Activated CD4-positive, alpha-beta T cell treated with anti-CD3 and anti-CD28 coated beads, Interleukin-2, amount 10 ng/mL, durations not matched to agents 7 days and 5 days (primary cell): Measurements from ENCODE around the gene DRD2. TPM values are rescaled to one million over a fixed set of nuclear protein-coding genes. Genes with fewer than 3 reads are reported as not detected.

Source experiments
- CTCF ChIA-PET: fragments of 350-600 bp; sonication (Branson Sonifier 250); formaldehyde crosslinking; loops from one replicate; lab custom pipeline; 2021; ENCODE audit warnings: antibody characterized with exemption; lab: Charles Lee
- POLR2A ChIA-PET: fragments of 350-600 bp; sonication (Branson Sonifier 250); formaldehyde crosslinking; loops from one replicate; lab custom pipeline; 2021; ENCODE audit warnings: antibody characterized with exemption; lab: Charles Lee
- DNase-seq: peaks from one replicate; pipeline ENCODE4 v3.0.0-alpha.2; 2020
- H3K27ac Mint-ChIP-seq: one replicate; pipeline ENCODE4 v1.8.0; 2021; ENCODE audit warnings: mild to moderate bottlenecking, moderate library complexity, mixed read lengths
- H3K27me3 Mint-ChIP-seq: one replicate; pipeline ENCODE4 v1.8.0; 2021; ENCODE audit warnings: mixed read lengths
- H3K36me3 Mint-ChIP-seq: one replicate; pipeline ENCODE4 v1.8.0; 2021; ENCODE audit warnings: low read depth, mixed read lengths
- H3K4me1 Mint-ChIP-seq: one replicate; pipeline ENCODE4 v1.8.0; 2021; ENCODE audit warnings: mixed read lengths
- H3K4me3 Mint-ChIP-seq: one replicate; pipeline ENCODE4 v1.8.0; 2021; ENCODE audit warnings: mild to moderate bottlenecking, moderate library complexity, mixed read lengths
- H3K9me3 Mint-ChIP-seq: one replicate; pipeline ENCODE4 v1.8.0; 2021; ENCODE audit warnings: mixed read lengths
- total RNA-seq, 2 experiments: library from RNA; stranded (reverse); gene quantifications; one replicate each; pipeline ENCODE4 v1.2.3, GENCODE V29; 2021

Gene DRD2
- total RNA-seq, 2 experiments from 2014 or later = not detected

- H3K27me3 Mint-ChIP-seq = peaks cover 27% of the 10 kb centered on the region
- H3K4me3 Mint-ChIP-seq = no peak overlapping the region
- no peak for DNase-seq
- ChIA-PET POLR2A (no interaction called here), CTCF (no interaction called here)
- H3K9me3 Mint-ChIP-seq = no peaks in the 10 kb centered on the region
- no peaks in the 10 kb centered on the region for H3K36me3 Mint-ChIP-seq
- H3K27ac Mint-ChIP-seq = no peak overlapping the region
- no peaks in the 10 kb centered on the region for H3K4me1 Mint-ChIP-seq
These were observed 29.4 kb upstream of the DRD2 start for GRCh38 chr11:113504586-113504985.

DNA sequence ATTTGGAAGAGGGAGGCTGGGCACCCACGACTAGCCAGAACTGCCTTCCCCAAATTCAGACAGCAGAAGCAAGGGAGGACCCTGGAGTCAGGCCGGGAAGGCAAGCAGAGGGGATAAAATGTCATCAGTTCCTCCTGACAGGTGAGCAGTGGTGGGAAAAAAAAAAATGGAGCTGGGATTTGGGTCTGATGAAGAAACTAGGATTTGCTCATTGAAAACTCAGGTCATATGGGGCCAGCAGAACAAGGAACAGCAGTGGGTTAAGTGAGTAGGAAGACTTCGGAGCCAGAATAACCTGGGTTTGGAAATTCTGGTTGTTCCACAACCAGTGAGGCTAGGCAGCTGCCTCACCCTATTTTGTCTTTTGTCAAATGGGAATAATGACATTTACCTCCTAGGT, 28.9 kb upstream of the DRD2 start:
- CTCF ChIA-PET = no interaction called here
- H3K27ac Mint-ChIP-seq = no peak overlapping the region
- no peaks in the 10 kb centered on the region for H3K4me1 Mint-ChIP-seq
- DNase-seq = no peak
- H3K36me3 Mint-ChIP-seq = no peaks in the 10 kb centered on the region
- POLR2A ChIA-PET = no interaction called here
- H3K4me3 Mint-ChIP-seq = no peak overlapping the region
- H3K27me3 Mint-ChIP-seq = peaks cover 26% of the 10 kb centered on the region
- no peaks in the 10 kb centered on the region for H3K9me3 Mint-ChIP-seq

DNA sequence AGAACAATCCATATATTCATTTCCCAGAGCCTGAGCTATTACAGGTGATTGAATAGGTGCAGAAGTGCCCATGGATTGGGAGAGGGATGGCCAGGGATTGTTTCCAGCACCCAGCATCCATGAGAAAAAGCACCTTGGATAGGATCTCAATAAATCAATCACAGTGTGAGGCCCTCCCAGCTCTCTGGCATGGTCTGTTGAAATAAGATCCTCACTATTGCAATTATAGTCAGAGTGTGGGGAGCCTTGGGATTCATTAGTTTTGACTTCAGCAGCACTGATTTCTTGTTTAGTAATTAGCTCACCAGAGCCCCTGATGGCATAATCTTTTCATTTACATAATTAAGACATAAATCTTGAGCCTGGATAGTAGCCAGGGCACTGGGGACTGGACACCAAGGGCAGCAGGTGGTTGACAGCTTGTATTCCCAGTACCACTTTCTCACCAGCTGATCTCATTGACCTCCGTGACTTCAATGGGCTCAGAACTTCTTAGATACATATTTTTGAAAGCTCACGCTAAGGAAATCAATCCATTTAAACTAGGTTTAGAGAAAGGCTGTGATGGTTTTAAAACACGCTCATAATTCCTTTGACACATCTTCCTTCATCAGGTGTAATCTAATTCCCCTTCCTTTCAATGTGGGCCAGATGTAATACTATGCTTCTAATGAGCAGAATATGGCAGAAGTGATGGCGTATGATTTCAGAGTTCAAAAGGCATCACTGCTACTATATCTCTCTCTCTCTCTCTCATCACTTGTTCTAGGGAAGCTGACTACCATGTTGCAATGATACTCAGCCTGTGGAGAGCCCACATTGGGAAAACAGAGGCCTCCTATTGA, 22.1 kb upstream of the DRD2 start:
- Mint-ChIP-seq H3K36me3 (no peaks in the 10 kb centered on the region), H3K4me1 (no peaks in the 10 kb centered on the region), H3K9me3 (no peaks in the 10 kb centered on the region), H3K27ac (no peak overlapping the region), H3K4me3 (no peak overlapping the region), H3K27me3 (peaks cover 10% of the 10 kb centered on the region)
- CTCF ChIA-PET = no interaction called here
- no peak for DNase-seq
- POLR2A ChIA-PET = no interaction called here

GRCh38 chr11:113496026-113496651, 20.9 kb upstream of the DRD2 start:
- Mint-ChIP-seq H3K36me3 (no peaks in the 10 kb centered on the region), H3K27ac (no peak overlapping the region), H3K4me1 (no peaks in the 10 kb centered on the region), H3K27me3 (peaks cover 5% of the 10 kb centered on the region), H3K9me3 (no peaks in the 10 kb centered on the region), H3K4me3 (no peak overlapping the region)
- ChIA-PET POLR2A (no interaction called here), CTCF (no interaction called here)
- no peak for DNase-seq

DNA sequence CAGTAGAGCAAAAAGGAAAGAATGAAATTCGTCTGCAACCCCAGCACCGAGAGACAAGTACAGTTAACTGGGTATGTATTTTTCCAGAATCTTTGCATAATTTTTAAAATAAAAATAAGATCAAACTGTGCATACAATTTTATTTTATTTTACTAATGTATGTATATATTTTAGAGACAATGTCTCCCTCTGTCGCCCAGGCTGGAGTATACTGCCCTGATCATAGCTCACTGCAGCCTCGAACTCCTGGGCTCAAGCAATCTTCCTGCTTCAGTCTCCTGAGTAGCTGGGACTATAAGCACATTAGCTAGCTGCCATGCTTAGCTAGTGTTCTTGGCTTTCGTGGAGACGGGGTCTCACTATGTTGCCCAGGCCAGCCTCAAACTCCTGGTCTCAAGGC, 18.8 kb upstream of the DRD2 start:
- Mint-ChIP-seq H3K9me3 (no peaks in the 10 kb centered on the region), H3K36me3 (no peaks in the 10 kb centered on the region)
- CTCF ChIA-PET = interaction anchor here (0.7 kb wide), 1 partner anchor 69 kb away, joined by 3 read pairs; no protein-coding TSS in a partner anchor

DNA sequence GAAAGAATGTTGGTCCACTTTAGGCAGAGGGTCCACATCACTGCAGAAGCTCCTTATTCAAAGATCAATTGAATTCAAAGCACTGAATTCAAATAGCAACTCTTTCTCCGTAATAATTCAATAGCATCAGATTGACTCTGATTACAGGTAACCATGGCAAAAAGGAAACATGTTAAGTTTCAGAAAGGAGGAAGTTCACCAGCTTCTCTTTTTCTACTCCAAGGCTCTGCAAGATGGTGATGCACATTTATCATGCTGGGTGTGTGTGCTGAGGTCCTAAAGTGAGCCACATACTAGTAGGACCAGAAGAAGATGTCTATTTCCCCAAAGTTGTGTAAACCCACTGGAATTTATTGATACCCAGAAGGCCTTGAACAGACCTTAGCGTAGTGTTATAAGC, 18.0 kb upstream of the DRD2 start:
- Mint-ChIP-seq H3K9me3 (no peaks in the 10 kb centered on the region), H3K27me3 (peaks cover 5% of the 10 kb centered on the region), H3K36me3 (no peaks in the 10 kb centered on the region), H3K27ac (no peak overlapping the region), H3K4me1 (no peaks in the 10 kb centered on the region), H3K4me3 (no peak overlapping the region)
- ChIA-PET CTCF (no interaction called here), POLR2A (no interaction called here)
- DNase-seq = no peak

More for the DNA sequence above, 18.8 kb upstream of the DRD2 start:
- DNase-seq = no peak
- POLR2A ChIA-PET = no interaction called here
- Mint-ChIP-seq H3K27ac (no peak overlapping the region), H3K27me3 (peaks cover 5% of the 10 kb centered on the region), H3K4me3 (no peak overlapping the region), H3K4me1 (no peaks in the 10 kb centered on the region)

DNA sequence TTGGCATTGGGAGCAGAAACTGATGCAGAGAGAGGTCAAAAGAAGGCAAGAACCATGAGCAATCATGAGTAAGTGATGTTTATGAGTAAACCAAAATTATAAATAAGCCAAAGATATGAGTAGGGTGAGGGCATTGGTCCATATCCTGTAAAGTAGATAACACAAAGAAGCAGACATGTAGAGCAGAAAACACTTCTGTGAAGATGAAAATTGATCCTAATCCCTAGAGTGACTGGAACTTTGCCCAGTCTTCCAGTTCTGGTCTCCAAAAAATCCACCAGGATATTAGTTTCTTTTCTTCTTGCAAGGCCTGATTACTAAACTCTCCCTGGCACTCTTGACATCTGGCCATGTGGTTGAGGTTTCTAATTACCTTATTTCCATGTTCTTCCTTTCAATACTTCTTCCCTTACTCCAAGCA, 13.7 kb upstream of the DRD2 start:
- H3K9me3 Mint-ChIP-seq = no peaks in the 10 kb centered on the region
- no peaks in the 10 kb centered on the region for H3K4me1 Mint-ChIP-seq
- H3K4me3 Mint-ChIP-seq = no peak overlapping the region
- H3K27ac Mint-ChIP-seq = no peak overlapping the region
- H3K27me3 Mint-ChIP-seq = peaks cover 9% of the 10 kb centered on the region
- POLR2A ChIA-PET = no interaction called here
- CTCF ChIA-PET = no interaction called here
- DNase-seq = no peak
- H3K36me3 Mint-ChIP-seq = no peaks in the 10 kb centered on the region

- H3K27ac Mint-ChIP-seq = no peak overlapping the region
- no peak for DNase-seq
- H3K36me3 Mint-ChIP-seq = no peaks in the 10 kb centered on the region
- no peaks in the 10 kb centered on the region for H3K4me1 Mint-ChIP-seq
- CTCF ChIA-PET = interaction anchor here (0.7 kb wide), 1 partner anchor 126 kb away, joined by 4 read pairs; no protein-coding TSS in a partner anchor
- no peaks in the 10 kb centered on the region for H3K9me3 Mint-ChIP-seq
- POLR2A ChIA-PET = no interaction called here
- H3K4me3 Mint-ChIP-seq = no peak overlapping the region
- H3K27me3 Mint-ChIP-seq = peaks cover 10% of the 10 kb centered on the region
These were observed 12.4 kb upstream of the DRD2 start for GRCh38 chr11:113487622-113488021.

- no peak overlapping the region for H3K27ac Mint-ChIP-seq
- H3K4me3 Mint-ChIP-seq = no peak overlapping the region
- no peaks in the 10 kb centered on the region for H3K4me1 Mint-ChIP-seq
- POLR2A ChIA-PET = interaction anchor here (0.7 kb wide), 1 partner anchor 1018 kb away, joined by 3 read pairs; no protein-coding TSS in a partner anchor
- no peaks in the 10 kb centered on the region for H3K36me3 Mint-ChIP-seq
- H3K27me3 Mint-ChIP-seq = peaks cover 21% of the 10 kb centered on the region
- H3K9me3 Mint-ChIP-seq = no peaks in the 10 kb centered on the region
- no peak for DNase-seq
- CTCF ChIA-PET = no interaction called here
These were observed 9.0 kb upstream of the DRD2 start for GRCh38 chr11:113484223-113484622.

GRCh38 chr11:113481672-113482071, 6.5 kb upstream of the DRD2 start:
- CTCF ChIA-PET = interaction anchor here (0.6 to 1.2 kb wide), 3 partner anchors 34 to 362 kb away, joined by 3 to 4 read pairs (median 3); no protein-coding TSS in a partner anchor
- no peak overlapping the region for H3K4me3 Mint-ChIP-seq
- no peak for DNase-seq
- peaks cover 38% of the 10 kb centered on the region for H3K27me3 Mint-ChIP-seq
- H3K9me3 Mint-ChIP-seq = no peaks in the 10 kb centered on the region
- H3K4me1 Mint-ChIP-seq = no peaks in the 10 kb centered on the region
- no peak overlapping the region for H3K27ac Mint-ChIP-seq
- POLR2A ChIA-PET = interaction anchor here (0.5 kb wide), 1 partner anchor 534 kb away, joined by 7 read pairs; no protein-coding TSS in a partner anchor
- no peaks in the 10 kb centered on the region for H3K36me3 Mint-ChIP-seq

DNA sequence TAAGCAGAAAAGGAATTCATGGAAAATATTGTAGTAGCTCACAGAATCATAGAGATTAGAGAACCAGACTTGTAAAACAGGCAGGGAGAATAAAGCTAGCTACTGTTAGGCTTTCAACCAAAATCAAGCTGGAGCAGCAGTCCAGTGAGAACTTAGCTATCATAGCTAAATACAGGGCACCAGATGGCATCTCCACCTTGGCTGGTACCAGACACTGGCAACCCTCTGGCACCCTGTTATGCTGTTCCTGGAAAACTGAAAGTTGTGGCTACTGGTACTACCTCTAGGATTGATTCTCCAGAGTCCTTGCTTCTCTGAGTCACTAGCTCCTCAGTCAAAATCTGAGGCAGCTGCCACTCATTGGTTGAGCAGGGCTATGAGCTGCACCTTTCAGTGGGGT, 6.0 kb upstream of the DRD2 start:
- no peaks in the 10 kb centered on the region for H3K9me3 Mint-ChIP-seq
- no peak for DNase-seq
- no peak overlapping the region for H3K27ac Mint-ChIP-seq
- CTCF ChIA-PET = interaction anchor here (0.6 to 1.2 kb wide), 2 partner anchors 35 to 362 kb away, joined by 3 read pairs; no protein-coding TSS in a partner anchor
- POLR2A ChIA-PET = interaction anchor here (0.5 kb wide), 2 partner anchors 58 to 535 kb away, joined by 3 to 7 read pairs; no protein-coding TSS in a partner anchor
- peaks cover 42% of the 10 kb centered on the region for H3K27me3 Mint-ChIP-seq
- no peaks in the 10 kb centered on the region for H3K36me3 Mint-ChIP-seq
- H3K4me1 Mint-ChIP-seq = no peaks in the 10 kb centered on the region
- no peak overlapping the region for H3K4me3 Mint-ChIP-seq

- ChIA-PET CTCF (no interaction called here), POLR2A (no interaction called here)
- DNase-seq = no peak
- Mint-ChIP-seq H3K27ac (no peak overlapping the region), H3K4me3 (no peak overlapping the region), H3K9me3 (no peaks in the 10 kb centered on the region), H3K4me1 (peaks cover 5% of the 10 kb centered on the region), H3K36me3 (no peaks in the 10 kb centered on the region), H3K27me3 (peaks cover 57% of the 10 kb centered on the region)
These were observed 2.1 kb upstream of the DRD2 start for GRCh38 chr11:113477321-113477720.

GRCh38 chr11:113476553-113476952, 1.4 kb upstream of the DRD2 start:
- H3K4me3 Mint-ChIP-seq = no peak overlapping the region
- ChIA-PET POLR2A (no interaction called here), CTCF (no interaction called here)
- no peak for DNase-seq
- H3K27ac Mint-ChIP-seq = no peak overlapping the region
- H3K27me3 Mint-ChIP-seq = peaks cover 59% of the 10 kb centered on the region
- no peaks in the 10 kb centered on the region for H3K36me3 Mint-ChIP-seq
- H3K4me1 Mint-ChIP-seq = peaks cover 5% of the 10 kb centered on the region
- H3K9me3 Mint-ChIP-seq = no peaks in the 10 kb centered on the region
